Progenitor cell of endocrine pancreas (in vitro differentiated cells): ENCODE results near the gene PSORS1C1. TPM values are rescaled to one million over a fixed set of nuclear protein-coding genes. Genes with fewer than 3 reads are reported as not detected.

Experiments used
- DNase-seq: peaks from one replicate; pipeline ENCODE4 v3.0.0; 2021; ENCODE audit warnings: low spot score; ENCODE audit not compliant: unreplicated experiment
- H3K27ac Mint-ChIP-seq: 2 replicates; pipeline ENCODE4 v1.8.0; 2021; ENCODE audit warnings: mild to moderate bottlenecking, moderate library complexity, mixed read lengths
- H3K27me3 Mint-ChIP-seq: 2 replicates; pipeline ENCODE4 v1.8.0; 2021; ENCODE audit warnings: mixed read lengths
- H3K36me3 Mint-ChIP-seq: 2 replicates; pipeline ENCODE4 v1.8.0; 2022; ENCODE audit warnings: mixed read lengths; ENCODE audit not compliant: insufficient read depth
- H3K4me1 Mint-ChIP-seq: 2 replicates; pipeline ENCODE4 v1.8.0; 2021; ENCODE audit warnings: low read depth, mixed read lengths
- H3K4me3 Mint-ChIP-seq: 2 replicates; pipeline ENCODE4 v1.8.0; 2021; ENCODE audit warnings: low read depth, mild to moderate bottlenecking, moderate library complexity, mixed read lengths
- H3K9me3 Mint-ChIP-seq: 2 replicates; pipeline ENCODE4 v1.8.0; 2021; ENCODE audit warnings: low read depth, mixed read lengths
- CTCF ChIP-seq: fragments of 200-600 bp; sonication (generic); IDR thresholded peaks from one replicate; pipeline ENCODE4 v1.5.0; 2021; ENCODE audit warnings: antibody characterized with exemption, mild to moderate bottlenecking; ENCODE audit not compliant: unreplicated experiment
- total RNA-seq: library from RNA; stranded (reverse); gene quantifications from 2 replicates; pipeline ENCODE4 v1.2.1, GENCODE V29; 2021

PSORS1C1 gene
- total RNA-seq, 1 donor from 2014 or later: not detected

GRCh38 chr6:31096656-31097055 is 17.9 kb upstream of the PSORS1C1 start:
- no peaks in the 10 kb centered on the region for H3K9me3 Mint-ChIP-seq
- H3K4me1 Mint-ChIP-seq: peaks cover 3% of the 10 kb centered on the region
- TF ChIP-seq CTCF: no peak
- no peak overlapping the region for H3K27ac Mint-ChIP-seq
- no peak for DNase-seq
- H3K4me3 Mint-ChIP-seq: no peak overlapping the region
- no peaks in the 10 kb centered on the region for H3K36me3 Mint-ChIP-seq
- no peaks in the 10 kb centered on the region for H3K27me3 Mint-ChIP-seq

DNA sequence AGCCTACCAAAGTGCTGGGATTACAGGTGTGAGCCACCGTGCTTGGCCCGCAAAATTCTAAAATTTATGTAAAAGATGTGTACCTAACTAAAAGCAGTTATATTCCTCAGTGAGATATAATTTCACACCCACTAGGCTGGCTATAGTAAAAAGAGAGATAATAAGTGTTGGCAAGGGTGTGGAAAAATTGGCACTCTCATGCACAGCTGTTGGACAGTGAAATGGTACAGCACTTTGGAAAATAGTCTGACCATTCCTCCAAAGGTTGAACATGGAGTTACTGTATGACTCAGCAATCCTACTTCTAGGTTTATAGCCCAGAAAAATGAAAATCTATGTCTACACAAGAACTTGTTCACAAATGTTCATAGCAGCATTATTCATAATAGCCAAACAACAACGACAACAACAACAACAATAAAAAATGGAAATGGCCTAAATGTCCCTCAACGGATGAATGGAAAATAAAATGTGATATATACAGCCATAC is 16.1 kb upstream of the PSORS1C1 start:
- Mint-ChIP-seq H3K27ac (no peak overlapping the region), H3K4me3 (no peak overlapping the region), H3K4me1 (no peaks in the 10 kb centered on the region), H3K27me3 (no peaks in the 10 kb centered on the region), H3K36me3 (no peaks in the 10 kb centered on the region), H3K9me3 (no peaks in the 10 kb centered on the region)
- TF ChIP-seq CTCF: no peak
- no peak for DNase-seq

DNA sequence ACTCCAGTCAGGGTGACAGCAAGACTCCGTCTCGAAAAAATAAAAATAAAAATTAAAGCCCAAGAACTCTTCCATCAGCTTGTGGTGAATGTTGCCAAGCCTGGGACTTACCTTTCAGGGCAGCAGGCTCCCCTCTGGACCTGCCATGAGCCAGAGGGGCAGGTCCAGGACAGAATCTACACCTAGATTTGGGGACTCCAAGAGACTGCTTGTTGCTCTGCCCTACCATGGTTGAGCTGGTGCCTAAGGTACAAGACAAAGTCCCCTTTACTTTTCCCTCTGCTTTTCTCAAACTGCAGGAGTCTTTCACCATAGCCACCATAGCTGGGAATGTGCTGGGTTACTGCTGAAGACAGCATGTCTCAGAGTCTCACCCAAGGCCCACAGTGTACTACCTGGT is 11.5 kb upstream of the PSORS1C1 start:
- peaks cover 3% of the 10 kb centered on the region for H3K27me3 Mint-ChIP-seq
- no peaks in the 10 kb centered on the region for H3K4me1 Mint-ChIP-seq
- H3K27ac Mint-ChIP-seq: no peak overlapping the region
- no peak for DNase-seq
- H3K9me3 Mint-ChIP-seq: no peaks in the 10 kb centered on the region
- H3K4me3 Mint-ChIP-seq: no peak overlapping the region
- no peak for TF ChIP-seq CTCF
- no peaks in the 10 kb centered on the region for H3K36me3 Mint-ChIP-seq

DNA sequence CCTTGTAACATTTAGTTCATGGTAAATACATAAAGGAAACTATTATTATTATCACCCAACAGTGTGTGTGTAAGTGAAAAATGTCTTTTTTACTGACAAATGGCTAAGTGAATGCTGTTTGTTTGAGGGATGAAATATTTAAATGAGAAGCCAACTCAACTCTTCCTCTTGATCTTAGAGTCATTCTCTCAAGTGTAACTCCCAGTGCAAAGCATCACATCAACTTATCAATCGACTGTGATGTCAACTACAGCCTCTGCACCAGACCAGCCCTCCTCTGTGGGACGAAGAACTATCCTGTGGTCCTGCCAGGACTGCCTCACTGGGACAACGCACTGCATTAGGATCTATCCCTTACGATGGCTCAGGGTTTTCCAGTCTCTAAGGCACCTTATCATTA is 7.5 kb upstream of the PSORS1C1 start:
- no peaks in the 10 kb centered on the region for H3K9me3 Mint-ChIP-seq
- DNase-seq: no peak

DNA sequence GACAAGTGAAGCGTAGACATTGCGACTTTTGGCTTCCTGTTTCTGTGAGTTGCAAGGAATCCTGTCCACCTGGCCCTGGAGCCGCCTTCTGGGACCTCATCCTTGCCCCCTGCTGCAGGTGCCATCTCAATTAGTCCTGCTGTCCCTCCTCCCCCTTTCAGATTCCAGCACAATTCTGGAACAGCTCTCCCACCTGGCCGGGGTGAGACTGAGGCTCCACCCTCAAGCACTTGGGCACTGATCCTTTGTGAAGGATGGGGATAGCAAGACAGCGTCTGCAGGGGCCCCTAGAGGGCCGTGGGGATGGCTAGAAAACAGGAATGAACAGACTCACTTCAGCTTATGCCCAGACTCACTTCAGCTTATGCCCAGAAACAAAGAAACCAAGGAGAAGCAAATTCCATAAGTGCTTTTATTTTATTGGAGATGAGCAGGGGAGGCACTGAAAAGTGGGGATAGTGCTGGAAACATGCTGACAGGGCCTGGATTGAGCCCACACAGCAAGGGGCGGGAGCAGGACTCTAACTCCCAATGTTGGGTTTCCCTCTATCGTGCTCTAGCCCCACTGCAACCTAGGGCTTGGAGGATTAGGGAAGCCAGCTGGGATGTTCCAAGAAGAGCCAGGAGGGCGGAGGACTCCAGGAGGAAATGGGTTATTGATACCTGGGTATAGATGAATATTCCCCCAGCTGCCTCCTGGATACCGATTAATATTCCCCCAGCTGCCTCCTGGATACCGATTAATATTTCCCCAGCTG is 3.6 kb upstream of the PSORS1C1 start:
- H3K27ac Mint-ChIP-seq: no peak overlapping the region
- H3K4me3 Mint-ChIP-seq: no peak overlapping the region
- H3K27me3 Mint-ChIP-seq: peaks cover 33% of the 10 kb centered on the region
- peaks cover 1% of the 10 kb centered on the region for H3K4me1 Mint-ChIP-seq
- TF ChIP-seq CTCF: no peak
- H3K36me3 Mint-ChIP-seq: no peaks in the 10 kb centered on the region
- H3K9me3 Mint-ChIP-seq: no peaks in the 10 kb centered on the region
- DNase-seq: no peak

More for the DNA sequence above, 7.5 kb upstream of the PSORS1C1 start:
- H3K27me3 Mint-ChIP-seq: peaks cover 23% of the 10 kb centered on the region
- H3K36me3 Mint-ChIP-seq: no peaks in the 10 kb centered on the region
- H3K4me3 Mint-ChIP-seq: no peak overlapping the region
- no peaks in the 10 kb centered on the region for H3K4me1 Mint-ChIP-seq
- no peak overlapping the region for H3K27ac Mint-ChIP-seq
- no peak for TF ChIP-seq CTCF
